ENCODE measurements around the gene RAPGEF6.

The RAPGEF6 gene

GRCh38 chr5:131671409-131671808, 36.4 kb upstream of the RAPGEF6 start:
- FAIRE-seq (peak; percentile 60), DNase-seq (ENCODE audit: insufficient read length) (no peak)
- no peak for TF ChIP-seq POLR2A (IDR thresholded peaks at IDR 0.05; ENCODE audit: low read depth, low read length)
- TF ChIP-seq POLR2AphosphoS5 (IDR thresholded peaks at IDR 0.05; ENCODE audit: low read depth, low read length), result no peak
- no peak for TF ChIP-seq TAF1 (IDR thresholded peaks at IDR 0.05; ENCODE audit: borderline replicate concordance, low read depth, low read length)

GRCh38 chr5:131664929-131665328, 29.9 kb upstream of the RAPGEF6 start:
- no peak for FAIRE-seq
- DNase-seq (ENCODE audit: insufficient read length), result no peak
- no peak for TF ChIP-seq POLR2A (IDR thresholded peaks at IDR 0.05; ENCODE audit: low read depth, low read length)

GRCh38 chr5:131661933-131662332, 26.9 kb upstream of the RAPGEF6 start:
- no peak for TF ChIP-seq POLR2A (IDR thresholded peaks at IDR 0.05; ENCODE audit: low read depth, low read length)
- TF ChIP-seq TAF1 (IDR thresholded peaks at IDR 0.05; ENCODE audit: borderline replicate concordance, low read depth, low read length), result no peak
- TF ChIP-seq POLR2AphosphoS5 (IDR thresholded peaks at IDR 0.05; ENCODE audit: low read depth, low read length), result no peak
- no peak for FAIRE-seq
- DNase-seq (ENCODE audit: insufficient read length), result no peak

GRCh38 chr5:131659841-131660240, 24.8 kb upstream of the RAPGEF6 start:
- TF ChIP-seq TAF1 (IDR thresholded peaks at IDR 0.05; ENCODE audit: borderline replicate concordance, low read depth, low read length), result no peak
- DNase-seq (ENCODE audit: insufficient read length) (no peak), FAIRE-seq (no peak)

GRCh38 chr5:131659290-131659689, 24.3 kb upstream of the RAPGEF6 start:
- DNase-seq (ENCODE audit: insufficient read length) (no peak), FAIRE-seq (no peak)
- TF ChIP-seq POLR2AphosphoS5 (IDR thresholded peaks at IDR 0.05; ENCODE audit: low read depth, low read length) (no peak), POLR2A (IDR thresholded peaks at IDR 0.05; ENCODE audit: low read depth, low read length) (no peak), TAF1 (IDR thresholded peaks at IDR 0.05; ENCODE audit: borderline replicate concordance, low read depth, low read length) (no peak)

- TF ChIP-seq TAF1 (IDR thresholded peaks at IDR 0.05; ENCODE audit: borderline replicate concordance, low read depth, low read length), result no peak
- TF ChIP-seq POLR2A (IDR thresholded peaks at IDR 0.05; ENCODE audit: low read depth, low read length), result no peak
- FAIRE-seq, result no peak
- DNase-seq (ENCODE audit: insufficient read length), result no peak
These were observed 19.7 kb upstream of the RAPGEF6 start for GRCh38 chr5:131654776-131655175.

GRCh38 chr5:131654309-131654708, 19.3 kb upstream of the RAPGEF6 start:
- FAIRE-seq (no peak), DNase-seq (ENCODE audit: insufficient read length) (no peak)
- TF ChIP-seq TAF1 (IDR thresholded peaks at IDR 0.05; ENCODE audit: borderline replicate concordance, low read depth, low read length) (no peak), POLR2A (IDR thresholded peaks at IDR 0.05; ENCODE audit: low read depth, low read length) (no peak), POLR2AphosphoS5 (IDR thresholded peaks at IDR 0.05; ENCODE audit: low read depth, low read length) (no peak)

- no peak for FAIRE-seq
- no peak for TF ChIP-seq TAF1 (IDR thresholded peaks at IDR 0.05; ENCODE audit: borderline replicate concordance, low read depth, low read length)
- no peak for TF ChIP-seq POLR2A (IDR thresholded peaks at IDR 0.05; ENCODE audit: low read depth, low read length)
- TF ChIP-seq POLR2AphosphoS5 (IDR thresholded peaks at IDR 0.05; ENCODE audit: low read depth, low read length), result no peak
- DNase-seq (ENCODE audit: insufficient read length), result no peak
These were observed 14.1 kb upstream of the RAPGEF6 start for GRCh38 chr5:131649161-131649560.

GRCh38 chr5:131647048-131647769, 12.2 kb upstream of the RAPGEF6 start:
- TF ChIP-seq POLR2AphosphoS5 (IDR thresholded peaks at IDR 0.05; ENCODE audit: low read depth, low read length), result no peak
- no peak for TF ChIP-seq POLR2A (IDR thresholded peaks at IDR 0.05; ENCODE audit: low read depth, low read length)
- no peak for TF ChIP-seq TAF1 (IDR thresholded peaks at IDR 0.05; ENCODE audit: borderline replicate concordance, low read depth, low read length)
- DNase-seq (ENCODE audit: insufficient read length), result no peak
- peak; percentile 65 for FAIRE-seq

- TF ChIP-seq POLR2AphosphoS5 (IDR thresholded peaks at IDR 0.05; ENCODE audit: low read depth, low read length), result no peak
- no peak for TF ChIP-seq TAF1 (IDR thresholded peaks at IDR 0.05; ENCODE audit: borderline replicate concordance, low read depth, low read length)
- TF ChIP-seq POLR2A (IDR thresholded peaks at IDR 0.05; ENCODE audit: low read depth, low read length), result no peak
- no peak for DNase-seq (ENCODE audit: insufficient read length)
- peak; percentile 42 for FAIRE-seq
These were observed 9.8 kb upstream of the RAPGEF6 start for GRCh38 chr5:131644822-131645221.

- DNase-seq (ENCODE audit: insufficient read length), result no peak
- no peak for FAIRE-seq
- TF ChIP-seq POLR2AphosphoS5 (IDR thresholded peaks at IDR 0.05; ENCODE audit: low read depth, low read length) (no peak), TAF1 (IDR thresholded peaks at IDR 0.05; ENCODE audit: borderline replicate concordance, low read depth, low read length) (no peak), POLR2A (IDR thresholded peaks at IDR 0.05; ENCODE audit: low read depth, low read length) (no peak)
These were observed 9.3 kb upstream of the RAPGEF6 start for GRCh38 chr5:131644370-131644769.

GRCh38 chr5:131641494-131641893, 6.5 kb upstream of the RAPGEF6 start:
- DNase-seq (ENCODE audit: insufficient read length), result no peak
- no peak for FAIRE-seq
- TF ChIP-seq POLR2A (IDR thresholded peaks at IDR 0.05; ENCODE audit: low read depth, low read length), result no peak
- no peak for TF ChIP-seq TAF1 (IDR thresholded peaks at IDR 0.05; ENCODE audit: borderline replicate concordance, low read depth, low read length)
- no peak for TF ChIP-seq POLR2AphosphoS5 (IDR thresholded peaks at IDR 0.05; ENCODE audit: low read depth, low read length)

Measured in GM12892 (cell line).